ENCODE measurements around the gene UGT1A10.
A peak's percentile ranks its signal among the peaks of the same experiment; 100 is the strongest.
"Not testable (repeated sequence)": the region's sequence is repeated elsewhere in the genome, so short reads cannot be mapped to it uniquely, and the experiment has no call there.

Gene UGT1A10

GRCh38 chr2:233611284-233611683 is 25.0 kb upstream of the UGT1A10 start:
- Histone ChIP-seq H3K27ac (ENCODE audit: low read depth, low read length) (no peak overlapping the region), H3K9me3 (ENCODE audit: control insufficient read depth in 1 of 2, low read length in 2 of 2) (no peaks in the 10 kb centered on the region), H3K27me3 (ENCODE audit: control insufficient read depth in 1 of 2, insufficient read depth in 2 of 2, low read length in 2 of 2) (no peaks in the 10 kb centered on the region), H3K4me3 (ENCODE audit: low read depth in 1 of 2, low read length in 2 of 2) (no peak overlapping the region), H3K4me1 (ENCODE audit: control insufficient read depth in 1 of 2, insufficient read depth in 2 of 2, low read length in 2 of 2) (no peaks in the 10 kb centered on the region), H3K36me3 (ENCODE audit: control insufficient read depth in 1 of 2, insufficient read depth in 2 of 2, low read length in 2 of 2) (no peaks in the 10 kb centered on the region), H3K9ac (ENCODE audit: low read depth in 1 of 2, low read length in 2 of 2) (no peak overlapping the region)

- H3K9ac ChIP-seq (ENCODE audit: low read depth in 1 of 2, low read length in 2 of 2); H3K27ac ChIP-seq (ENCODE audit: low read depth, low read length); H3K27me3 ChIP-seq (ENCODE audit: control insufficient read depth in 1 of 2, insufficient read depth in 2 of 2, low read length in 2 of 2); H3K4me1 ChIP-seq (ENCODE audit: control insufficient read depth in 1 of 2, insufficient read depth in 2 of 2, low read length in 2 of 2); H3K9me3 ChIP-seq (ENCODE audit: control insufficient read depth in 1 of 2, low read length in 2 of 2); H3K36me3 ChIP-seq (ENCODE audit: control insufficient read depth in 1 of 2, insufficient read depth in 2 of 2, low read length in 2 of 2): not testable (repeated sequence)
- peak within 1 kb of the TSS in 1 of 2 donors; percentile 40 for H3K4me3 ChIP-seq (ENCODE audit: low read depth in 1 of 2, low read length in 2 of 2)
These were observed 18.8 kb upstream of the UGT1A10 start, which contains the start of gene UGT1A8 for GRCh38 chr2:233617476-233617875. UGT1A8 (plus strand) TSS chr2:233617633; CDS start chr2:233617708, 75 bp downstream.

- H3K9me3 ChIP-seq (ENCODE audit: control insufficient read depth in 1 of 2, low read length in 2 of 2) = no peaks in the 10 kb centered on the region
- H3K9ac ChIP-seq (ENCODE audit: low read depth in 1 of 2, low read length in 2 of 2) = no peak overlapping the region
- peaks cover 0 to 3% of the 10 kb centered on the region in 2 donors for H3K4me1 ChIP-seq (ENCODE audit: control insufficient read depth in 1 of 2, insufficient read depth in 2 of 2, low read length in 2 of 2)
- no peak overlapping the region for H3K27ac ChIP-seq (ENCODE audit: low read depth, low read length)
- no peaks in the 10 kb centered on the region for H3K36me3 ChIP-seq (ENCODE audit: control insufficient read depth in 1 of 2, insufficient read depth in 2 of 2, low read length in 2 of 2)
- H3K4me3 ChIP-seq (ENCODE audit: low read depth in 1 of 2, low read length in 2 of 2) = no peak overlapping the region
- no peaks in the 10 kb centered on the region for H3K27me3 ChIP-seq (ENCODE audit: control insufficient read depth in 1 of 2, insufficient read depth in 2 of 2, low read length in 2 of 2)
These were observed 16.0 kb upstream of the UGT1A10 start for GRCh38 chr2:233620204-233620603.

- not testable (repeated sequence) for H3K36me3 ChIP-seq (ENCODE audit: control insufficient read depth in 1 of 2, insufficient read depth in 2 of 2, low read length in 2 of 2); H3K9me3 ChIP-seq (ENCODE audit: control insufficient read depth in 1 of 2, low read length in 2 of 2); H3K9ac ChIP-seq (ENCODE audit: low read depth in 1 of 2, low read length in 2 of 2); H3K4me3 ChIP-seq (ENCODE audit: low read depth in 1 of 2, low read length in 2 of 2); H3K27me3 ChIP-seq (ENCODE audit: control insufficient read depth in 1 of 2, insufficient read depth in 2 of 2, low read length in 2 of 2); H3K4me1 ChIP-seq (ENCODE audit: control insufficient read depth in 1 of 2, insufficient read depth in 2 of 2, low read length in 2 of 2); H3K27ac ChIP-seq (ENCODE audit: low read depth, low read length)
These were observed 14.4 kb upstream of the UGT1A10 start for GRCh38 chr2:233621863-233622262.

- Histone ChIP-seq H3K4me3 (ENCODE audit: low read depth in 1 of 2, low read length in 2 of 2) (no peak overlapping the region), H3K27ac (ENCODE audit: low read depth, low read length) (no peak overlapping the region), H3K4me1 (ENCODE audit: control insufficient read depth in 1 of 2, insufficient read depth in 2 of 2, low read length in 2 of 2) (no peaks in the 10 kb centered on the region), H3K36me3 (ENCODE audit: control insufficient read depth in 1 of 2, insufficient read depth in 2 of 2, low read length in 2 of 2) (no peaks in the 10 kb centered on the region), H3K9me3 (ENCODE audit: control insufficient read depth in 1 of 2, low read length in 2 of 2) (peaks cover 0 to 7% of the 10 kb centered on the region in 2 donors), H3K9ac (ENCODE audit: low read depth in 1 of 2, low read length in 2 of 2) (no peak overlapping the region), H3K27me3 (ENCODE audit: control insufficient read depth in 1 of 2, insufficient read depth in 2 of 2, low read length in 2 of 2) (no peaks in the 10 kb centered on the region)
These were observed 8.8 kb upstream of the UGT1A10 start for GRCh38 chr2:233627331-233628025.

GRCh38 chr2:233638836-233639235 is 2.6 kb downstream of the UGT1A10 start:
- peaks cover 0 to 4% of the 10 kb centered on the region in 2 donors for H3K4me1 ChIP-seq (ENCODE audit: control insufficient read depth in 1 of 2, insufficient read depth in 2 of 2, low read length in 2 of 2)
- H3K27ac ChIP-seq (ENCODE audit: low read depth, low read length) = no peak overlapping the region
- no peaks in the 10 kb centered on the region for H3K36me3 ChIP-seq (ENCODE audit: control insufficient read depth in 1 of 2, insufficient read depth in 2 of 2, low read length in 2 of 2)
- peak overlapping the region; percentile 43 to 50 for H3K4me3 ChIP-seq (ENCODE audit: low read depth in 1 of 2, low read length in 2 of 2)
- H3K9ac ChIP-seq (ENCODE audit: low read depth in 1 of 2, low read length in 2 of 2) = no peak overlapping the region
- H3K27me3 ChIP-seq (ENCODE audit: control insufficient read depth in 1 of 2, insufficient read depth in 2 of 2, low read length in 2 of 2) = no peaks in the 10 kb centered on the region
- H3K9me3 ChIP-seq (ENCODE audit: control insufficient read depth in 1 of 2, low read length in 2 of 2) = no peaks in the 10 kb centered on the region

GRCh38 chr2:233639860-233640259 is 3.6 kb downstream of the UGT1A10 start:
- Histone ChIP-seq H3K27me3 (ENCODE audit: control insufficient read depth in 1 of 2, insufficient read depth in 2 of 2, low read length in 2 of 2) (no peaks in the 10 kb centered on the region), H3K4me1 (ENCODE audit: control insufficient read depth in 1 of 2, insufficient read depth in 2 of 2, low read length in 2 of 2) (peaks cover 0 to 4% of the 10 kb centered on the region in 2 donors), H3K4me3 (ENCODE audit: low read depth in 1 of 2, low read length in 2 of 2) (peak overlapping the region in 1 of 2 donors; percentile 1), H3K9ac (ENCODE audit: low read depth in 1 of 2, low read length in 2 of 2) (no peak overlapping the region), H3K9me3 (ENCODE audit: control insufficient read depth in 1 of 2, low read length in 2 of 2) (peaks cover 0 to 1% of the 10 kb centered on the region in 2 donors), H3K36me3 (ENCODE audit: control insufficient read depth in 1 of 2, insufficient read depth in 2 of 2, low read length in 2 of 2) (no peaks in the 10 kb centered on the region), H3K27ac (ENCODE audit: low read depth, low read length) (no peak overlapping the region)

- Histone ChIP-seq H3K4me1 (ENCODE audit: control insufficient read depth in 1 of 2, insufficient read depth in 2 of 2, low read length in 2 of 2) (peaks cover 0 to 4% of the 10 kb centered on the region in 2 donors), H3K9ac (ENCODE audit: low read depth in 1 of 2, low read length in 2 of 2) (no peak overlapping the region), H3K36me3 (ENCODE audit: control insufficient read depth in 1 of 2, insufficient read depth in 2 of 2, low read length in 2 of 2) (no peaks in the 10 kb centered on the region), H3K27me3 (ENCODE audit: control insufficient read depth in 1 of 2, insufficient read depth in 2 of 2, low read length in 2 of 2) (no peaks in the 10 kb centered on the region), H3K9me3 (ENCODE audit: control insufficient read depth in 1 of 2, low read length in 2 of 2) (peaks cover 13 to 15% of the 10 kb centered on the region in 2 donors), H3K4me3 (ENCODE audit: low read depth in 1 of 2, low read length in 2 of 2) (no peak overlapping the region), H3K27ac (ENCODE audit: low read depth, low read length) (no peak overlapping the region)
These were observed 6.9 kb downstream of the UGT1A10 start for GRCh38 chr2:233643128-233643527.

GRCh38 chr2:233646033-233646432 is 9.8 kb downstream of the UGT1A10 start:
- not testable (repeated sequence) for H3K4me1 ChIP-seq (ENCODE audit: control insufficient read depth in 1 of 2, insufficient read depth in 2 of 2, low read length in 2 of 2); H3K27ac ChIP-seq (ENCODE audit: low read depth, low read length); H3K27me3 ChIP-seq (ENCODE audit: control insufficient read depth in 1 of 2, insufficient read depth in 2 of 2, low read length in 2 of 2); H3K9ac ChIP-seq (ENCODE audit: low read depth in 1 of 2, low read length in 2 of 2); H3K36me3 ChIP-seq (ENCODE audit: control insufficient read depth in 1 of 2, insufficient read depth in 2 of 2, low read length in 2 of 2); H3K4me3 ChIP-seq (ENCODE audit: low read depth in 1 of 2, low read length in 2 of 2)
- H3K9me3 ChIP-seq (ENCODE audit: control insufficient read depth in 1 of 2, low read length in 2 of 2) = peaks cover 13 to 15% of the 10 kb centered on the region in 2 donors

- H3K27ac ChIP-seq (ENCODE audit: low read depth, low read length) = no peak overlapping the region
- H3K4me3 ChIP-seq (ENCODE audit: low read depth in 1 of 2, low read length in 2 of 2) = no peak overlapping the region
- no peaks in the 10 kb centered on the region for H3K36me3 ChIP-seq (ENCODE audit: control insufficient read depth in 1 of 2, insufficient read depth in 2 of 2, low read length in 2 of 2)
- peaks cover 5 to 8% of the 10 kb centered on the region in 2 donors for H3K9me3 ChIP-seq (ENCODE audit: control insufficient read depth in 1 of 2, low read length in 2 of 2)
- H3K4me1 ChIP-seq (ENCODE audit: control insufficient read depth in 1 of 2, insufficient read depth in 2 of 2, low read length in 2 of 2) = peaks cover 0 to 5% of the 10 kb centered on the region in 2 donors
- no peak overlapping the region for H3K9ac ChIP-seq (ENCODE audit: low read depth in 1 of 2, low read length in 2 of 2)
- H3K27me3 ChIP-seq (ENCODE audit: control insufficient read depth in 1 of 2, insufficient read depth in 2 of 2, low read length in 2 of 2) = no peaks in the 10 kb centered on the region
These were observed 14.7 kb downstream of the UGT1A10 start for GRCh38 chr2:233650981-233651380.

Data from duodenal mucosa (tissue), 2 donors.